ENCODE data around the gene SH3PXD2B. TPM values are rescaled to one million over a fixed set of nuclear protein-coding genes. Genes with fewer than 3 reads are reported as not detected.
A peak's percentile ranks its signal among the peaks of the same experiment; 100 is the strongest.

SH3PXD2B gene
- total RNA-seq, 1 donor from 2014 or later = 46.2 TPM

DNA sequence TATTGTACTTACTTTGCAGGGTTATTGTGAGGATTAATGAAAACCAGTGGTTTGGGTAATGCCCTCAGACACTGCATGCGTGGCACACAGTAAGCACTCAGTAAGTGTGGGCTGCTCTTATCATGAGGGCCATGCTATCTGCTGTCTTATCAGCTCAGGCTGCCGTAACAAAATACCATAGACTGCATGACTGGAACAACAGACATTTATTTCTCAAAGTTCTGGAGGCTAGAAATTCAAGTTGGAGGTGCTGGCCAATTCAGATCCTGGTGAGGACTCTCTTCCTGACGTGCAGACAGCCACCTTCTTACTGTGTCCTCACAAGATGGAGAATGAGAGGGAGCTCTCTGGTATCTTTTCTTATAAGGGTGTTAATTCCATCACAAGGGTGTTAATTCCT is 23.9 kb upstream of the SH3PXD2B start:
- H3K4me1 ChIP-seq = no peaks in the 10 kb centered on the region
- H3K36me3 ChIP-seq = no peaks in the 10 kb centered on the region
- H3K27ac ChIP-seq = no peak overlapping the region
- H3K4me3 ChIP-seq = no peak overlapping the region
- no peak for ATAC-seq
- no peaks in the 10 kb centered on the region for H3K27me3 ChIP-seq
- H3K9me3 ChIP-seq = no peaks in the 10 kb centered on the region
- intact Hi-C loops (cut with DNase I) = loop anchor here (10.0 kb wide), 1 partner anchor 457 kb away; no protein-coding TSS in a partner anchor
- TF ChIP-seq, protein P1, sequence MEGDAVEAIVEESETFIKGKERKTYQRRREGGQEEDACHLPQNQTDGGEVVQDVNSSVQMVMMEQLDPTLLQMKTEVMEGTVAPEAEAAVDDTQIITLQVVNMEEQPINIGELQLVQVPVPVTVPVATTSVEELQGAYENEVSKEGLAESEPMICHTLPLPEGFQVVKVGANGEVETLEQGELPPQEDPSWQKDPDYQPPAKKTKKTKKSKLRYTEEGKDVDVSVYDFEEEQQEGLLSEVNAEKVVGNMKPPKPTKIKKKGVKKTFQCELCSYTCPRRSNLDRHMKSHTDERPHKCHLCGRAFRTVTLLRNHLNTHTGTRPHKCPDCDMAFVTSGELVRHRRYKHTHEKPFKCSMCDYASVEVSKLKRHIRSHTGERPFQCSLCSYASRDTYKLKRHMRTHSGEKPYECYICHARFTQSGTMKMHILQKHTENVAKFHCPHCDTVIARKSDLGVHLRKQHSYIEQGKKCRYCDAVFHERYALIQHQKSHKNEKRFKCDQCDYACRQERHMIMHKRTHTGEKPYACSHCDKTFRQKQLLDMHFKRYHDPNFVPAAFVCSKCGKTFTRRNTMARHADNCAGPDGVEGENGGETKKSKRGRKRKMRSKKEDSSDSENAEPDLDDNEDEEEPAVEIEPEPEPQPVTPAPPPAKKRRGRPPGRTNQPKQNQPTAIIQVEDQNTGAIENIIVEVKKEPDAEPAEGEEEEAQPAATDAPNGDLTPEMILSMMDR (IDR thresholded peaks at IDR 0.05) = no peak
- DNase-seq = no peak

DNA sequence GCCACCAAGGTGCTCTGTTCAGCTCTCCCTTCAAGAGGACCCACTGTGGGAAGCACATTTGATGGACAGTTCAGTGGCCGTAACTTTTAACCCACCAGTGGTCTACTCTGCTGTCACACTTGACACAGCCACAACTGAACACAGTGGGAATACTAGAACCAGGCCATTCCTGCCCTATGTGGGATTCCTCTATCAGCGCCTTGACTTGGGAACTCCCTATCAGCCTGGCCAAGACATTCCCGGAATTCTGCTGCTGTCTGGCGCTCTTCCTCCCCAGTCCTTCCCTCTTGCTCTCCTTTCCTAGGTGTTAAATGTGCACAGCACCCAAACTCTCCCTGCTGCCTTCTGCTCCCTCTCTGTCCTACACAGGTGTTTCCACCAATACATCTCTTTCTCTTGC is 23.1 kb upstream of the SH3PXD2B start:
- TF ChIP-seq, protein P1 (IDR thresholded peaks at IDR 0.05) = no peak
- no peaks in the 10 kb centered on the region for H3K9me3 ChIP-seq
- no peak for DNase-seq
- peak; percentile 4 for ATAC-seq
- H3K36me3 ChIP-seq = no peaks in the 10 kb centered on the region
- no peak overlapping the region for H3K27ac ChIP-seq
- H3K27me3 ChIP-seq = no peaks in the 10 kb centered on the region
- intact Hi-C loops (cut with DNase I) = loop anchor here (10.0 kb wide), 1 partner anchor 457 kb away; no protein-coding TSS in a partner anchor
- no peaks in the 10 kb centered on the region for H3K4me1 ChIP-seq
- no peak overlapping the region for H3K4me3 ChIP-seq

DNA sequence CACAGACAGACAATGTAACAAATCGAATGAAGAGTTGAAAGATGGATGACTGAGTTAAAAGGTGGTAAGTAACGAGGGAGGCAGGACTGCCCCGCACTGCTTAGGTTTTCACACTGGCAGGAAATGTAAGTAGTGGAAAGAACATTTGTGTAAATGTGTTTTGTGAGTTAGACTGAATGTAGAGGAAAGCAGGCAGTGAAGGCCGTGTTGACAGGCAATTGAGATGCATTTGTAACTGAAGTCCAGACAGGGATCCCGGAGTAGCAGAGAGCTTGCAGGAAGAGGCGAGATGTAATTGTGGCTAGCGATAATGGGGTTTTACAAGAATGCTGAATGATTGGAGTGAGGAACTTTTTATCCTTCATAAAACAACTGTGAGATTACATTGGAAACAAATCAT is 20.0 kb upstream of the SH3PXD2B start:
- H3K4me3 ChIP-seq = no peak overlapping the region
- TF ChIP-seq, protein P1 (IDR thresholded peaks at IDR 0.05) = no peak
- ATAC-seq (no peak), DNase-seq (no peak)
- no peak overlapping the region for H3K27ac ChIP-seq
- H3K4me1 ChIP-seq = no peaks in the 10 kb centered on the region
- no peaks in the 10 kb centered on the region for H3K9me3 ChIP-seq
- H3K36me3 ChIP-seq = no peaks in the 10 kb centered on the region
- intact Hi-C loops (cut with DNase I) = loop anchor here (10.0 kb wide), 1 partner anchor 461 kb away; no protein-coding TSS in a partner anchor
- no peaks in the 10 kb centered on the region for H3K27me3 ChIP-seq

DNA sequence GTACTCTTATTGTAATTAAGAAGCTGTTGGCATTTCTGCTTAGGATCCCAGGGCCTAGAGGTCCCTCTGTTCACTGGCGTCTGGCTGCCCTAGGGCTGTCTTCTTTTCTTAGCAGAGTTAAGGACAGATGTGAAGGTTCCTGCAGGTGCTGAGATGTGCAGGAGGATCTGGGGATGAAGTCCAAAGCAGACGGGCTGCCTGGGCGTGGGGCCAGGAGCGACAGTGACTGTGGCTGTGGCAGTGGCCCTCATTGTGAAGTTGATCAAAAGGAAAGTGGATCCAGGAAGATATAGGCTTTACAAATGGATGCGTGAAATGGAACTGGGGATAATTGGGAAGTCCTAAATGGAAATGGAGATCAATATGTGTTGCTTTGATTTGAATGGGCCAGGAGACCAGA is 19.1 kb upstream of the SH3PXD2B start:
- intact Hi-C loops (cut with DNase I) = loop anchor here (10.0 kb wide), 1 partner anchor 461 kb away; no protein-coding TSS in a partner anchor
- Histone ChIP-seq H3K27ac (no peak overlapping the region), H3K27me3 (no peaks in the 10 kb centered on the region), H3K4me3 (no peak overlapping the region), H3K9me3 (no peaks in the 10 kb centered on the region), H3K4me1 (no peaks in the 10 kb centered on the region), H3K36me3 (no peaks in the 10 kb centered on the region)
- ATAC-seq = no peak
- TF ChIP-seq, protein P1 (IDR thresholded peaks at IDR 0.05) = no peak
- no peak for DNase-seq

GRCh38 chr5:172469697-172470096 is 15.4 kb upstream of the SH3PXD2B start:
- TF ChIP-seq, protein P1 (IDR thresholded peaks at IDR 0.05) = no peak

GRCh38 chr5:172466062-172466461 is 11.7 kb upstream of the SH3PXD2B start:
- DNase-seq = no peak

More at GRCh38 chr5:172469697-172470096, 15.4 kb upstream of the SH3PXD2B start:
- H3K9me3 ChIP-seq = no peaks in the 10 kb centered on the region
- H3K36me3 ChIP-seq = no peaks in the 10 kb centered on the region
- H3K27me3 ChIP-seq = no peaks in the 10 kb centered on the region
- H3K4me1 ChIP-seq = no peaks in the 10 kb centered on the region
- intact Hi-C loops (cut with DNase I) = loop anchor here (10.0 kb wide), 1 partner anchor 465 kb away; no protein-coding TSS in a partner anchor
- no peak overlapping the region for H3K27ac ChIP-seq
- H3K4me3 ChIP-seq = no peak overlapping the region
- ATAC-seq (no peak), DNase-seq (no peak)

More at GRCh38 chr5:172466062-172466461, 11.7 kb upstream of the SH3PXD2B start:
- TF ChIP-seq, protein P1 (IDR thresholded peaks at IDR 0.05) = no peak
- intact Hi-C loops (cut with DNase I) = no loop called here
- Histone ChIP-seq H3K9me3 (no peaks in the 10 kb centered on the region), H3K4me1 (peaks cover 4% of the 10 kb centered on the region), H3K27me3 (no peaks in the 10 kb centered on the region), H3K36me3 (no peaks in the 10 kb centered on the region), H3K27ac (no peak overlapping the region), H3K4me3 (no peak overlapping the region)
- ATAC-seq = peak; percentile 30
